Panc1 (cell line): Measurements from ENCODE around the gene FILIP1.

Source experiments
- CTCF ChIP-seq: fragments of 450-650 bp; IDR thresholded peaks from 2 replicates; pipeline ENCODE4 v1.5.1; 2017; ENCODE audit warnings: mild to moderate bottlenecking
- POLR2AphosphoS5 ChIP-seq: IDR thresholded peaks from 2 replicates; pipeline ENCODE4 v1.6.1; 2012; ENCODE audit warnings: mild to moderate bottlenecking, low read depth, low read length, moderate library complexity
- SIN3A ChIP-seq: IDR thresholded peaks from 2 replicates; pipeline ENCODE4 v1.6.1; 2012; ENCODE audit warnings: low read depth, mild to moderate bottlenecking, low read length, moderate library complexity, borderline replicate concordance; ENCODE audit not compliant: insufficient read depth
- TCF7L2 ChIP-seq: IDR thresholded peaks from 2 replicates; pipeline ENCODE4 v1.6.1; 2011; ENCODE audit warnings: mild to moderate bottlenecking, low read depth, low read length, inconsistent platforms
- TF ChIP-seq, protein P1 (sequence below), 2 experiments: IDR thresholded peaks; 2 replicates each; pipeline ENCODE4 v1.6.1; 2011 to 2012; ENCODE audit warnings: low read depth in 2 of 2, control low read depth in 1 of 2, low read length in 1 of 2, mild to moderate bottlenecking in 1 of 2, moderate library complexity in 1 of 2; ENCODE audit not compliant: insufficient read depth in 1 of 2

GRCh38 chr6:75267461-75267860, 226.1 kb downstream of the FILIP1 start:
- TF ChIP-seq CTCF, result no peak
- TF ChIP-seq, protein P1, sequence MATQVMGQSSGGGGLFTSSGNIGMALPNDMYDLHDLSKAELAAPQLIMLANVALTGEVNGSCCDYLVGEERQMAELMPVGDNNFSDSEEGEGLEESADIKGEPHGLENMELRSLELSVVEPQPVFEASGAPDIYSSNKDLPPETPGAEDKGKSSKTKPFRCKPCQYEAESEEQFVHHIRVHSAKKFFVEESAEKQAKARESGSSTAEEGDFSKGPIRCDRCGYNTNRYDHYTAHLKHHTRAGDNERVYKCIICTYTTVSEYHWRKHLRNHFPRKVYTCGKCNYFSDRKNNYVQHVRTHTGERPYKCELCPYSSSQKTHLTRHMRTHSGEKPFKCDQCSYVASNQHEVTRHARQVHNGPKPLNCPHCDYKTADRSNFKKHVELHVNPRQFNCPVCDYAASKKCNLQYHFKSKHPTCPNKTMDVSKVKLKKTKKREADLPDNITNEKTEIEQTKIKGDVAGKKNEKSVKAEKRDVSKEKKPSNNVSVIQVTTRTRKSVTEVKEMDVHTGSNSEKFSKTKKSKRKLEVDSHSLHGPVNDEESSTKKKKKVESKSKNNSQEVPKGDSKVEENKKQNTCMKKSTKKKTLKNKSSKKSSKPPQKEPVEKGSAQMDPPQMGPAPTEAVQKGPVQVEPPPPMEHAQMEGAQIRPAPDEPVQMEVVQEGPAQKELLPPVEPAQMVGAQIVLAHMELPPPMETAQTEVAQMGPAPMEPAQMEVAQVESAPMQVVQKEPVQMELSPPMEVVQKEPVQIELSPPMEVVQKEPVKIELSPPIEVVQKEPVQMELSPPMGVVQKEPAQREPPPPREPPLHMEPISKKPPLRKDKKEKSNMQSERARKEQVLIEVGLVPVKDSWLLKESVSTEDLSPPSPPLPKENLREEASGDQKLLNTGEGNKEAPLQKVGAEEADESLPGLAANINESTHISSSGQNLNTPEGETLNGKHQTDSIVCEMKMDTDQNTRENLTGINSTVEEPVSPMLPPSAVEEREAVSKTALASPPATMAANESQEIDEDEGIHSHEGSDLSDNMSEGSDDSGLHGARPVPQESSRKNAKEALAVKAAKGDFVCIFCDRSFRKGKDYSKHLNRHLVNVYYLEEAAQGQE (IDR thresholded peaks at IDR 0.05; ENCODE audit: insufficient read depth in 1 of 2, low read depth in 2 of 2, low read length in 1 of 2), result no peak
- no peak for TF ChIP-seq POLR2AphosphoS5
- no peak for TF ChIP-seq TCF7L2
- TF ChIP-seq SIN3A, result no peak
